GM21786 (cell line): ENCODE data around the gene BTRC.

Experiments
- ATAC-seq: cut with Tn5 transposase; IDR thresholded peaks from one replicate; pipeline ENCODE4 v1.9.1; 2021; ENCODE audit not compliant: unreplicated experiment

BTRC gene

DNA sequence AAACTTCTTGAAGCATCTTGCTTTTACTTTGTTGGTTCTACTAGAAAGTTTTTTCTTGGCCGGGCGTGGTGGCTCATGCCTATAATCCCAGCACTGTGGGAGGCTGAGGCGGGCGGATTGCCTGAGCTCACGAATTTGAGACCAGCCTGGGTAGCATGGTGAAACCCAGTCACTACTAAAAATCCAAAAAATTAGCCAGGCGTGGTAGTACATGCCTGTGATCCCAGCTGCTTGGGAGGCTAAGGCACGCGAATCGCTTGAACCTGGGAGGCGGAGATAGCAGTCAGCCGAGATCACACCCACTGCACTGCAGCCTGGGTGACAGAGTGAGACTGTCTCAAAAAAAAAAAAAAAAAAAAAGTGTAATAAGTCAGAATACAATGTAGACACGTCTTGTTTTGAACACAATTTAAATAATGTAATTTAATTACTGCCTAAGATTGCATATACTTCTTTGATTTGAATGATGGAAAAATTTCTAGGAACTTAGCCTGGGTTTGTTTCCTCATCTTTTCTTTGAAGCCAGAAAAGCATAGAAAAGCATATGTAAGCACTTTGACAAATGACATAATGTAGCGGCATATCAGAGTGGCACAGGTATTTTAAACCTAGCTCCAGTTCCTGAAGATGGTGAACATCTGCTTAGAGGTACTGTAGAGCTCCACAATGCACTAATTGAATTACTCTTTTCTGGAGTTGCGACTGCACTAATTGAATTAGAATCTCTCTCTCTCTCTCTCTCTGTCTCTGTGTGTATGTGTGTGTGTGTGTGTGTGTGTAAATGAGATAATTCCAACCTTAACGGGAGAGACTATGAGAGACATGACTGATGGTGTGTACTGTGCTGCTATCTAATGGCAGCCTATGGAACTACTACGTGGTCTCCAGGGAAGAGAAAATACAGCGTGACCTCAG, 87.8 kb downstream of the BTRC start:
- peak; percentile 62 for ATAC-seq

DNA sequence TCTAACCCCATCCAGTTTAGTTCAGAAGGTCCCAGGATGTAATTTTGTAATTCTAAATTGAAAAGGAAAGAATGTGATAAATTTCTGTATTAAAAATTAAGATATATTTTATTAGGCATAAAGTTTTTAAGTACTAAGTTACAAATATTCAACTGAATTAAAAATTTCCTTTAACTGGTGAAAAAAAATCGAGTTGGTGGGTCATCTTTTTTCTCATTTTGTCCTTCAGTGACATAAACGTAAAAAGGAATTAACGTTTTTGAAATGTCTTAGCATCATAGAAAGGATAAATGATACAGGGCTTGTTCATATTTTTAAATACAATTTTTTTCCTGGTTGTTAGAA, 88.5 kb downstream of the BTRC start:
- ATAC-seq = no peak

DNA sequence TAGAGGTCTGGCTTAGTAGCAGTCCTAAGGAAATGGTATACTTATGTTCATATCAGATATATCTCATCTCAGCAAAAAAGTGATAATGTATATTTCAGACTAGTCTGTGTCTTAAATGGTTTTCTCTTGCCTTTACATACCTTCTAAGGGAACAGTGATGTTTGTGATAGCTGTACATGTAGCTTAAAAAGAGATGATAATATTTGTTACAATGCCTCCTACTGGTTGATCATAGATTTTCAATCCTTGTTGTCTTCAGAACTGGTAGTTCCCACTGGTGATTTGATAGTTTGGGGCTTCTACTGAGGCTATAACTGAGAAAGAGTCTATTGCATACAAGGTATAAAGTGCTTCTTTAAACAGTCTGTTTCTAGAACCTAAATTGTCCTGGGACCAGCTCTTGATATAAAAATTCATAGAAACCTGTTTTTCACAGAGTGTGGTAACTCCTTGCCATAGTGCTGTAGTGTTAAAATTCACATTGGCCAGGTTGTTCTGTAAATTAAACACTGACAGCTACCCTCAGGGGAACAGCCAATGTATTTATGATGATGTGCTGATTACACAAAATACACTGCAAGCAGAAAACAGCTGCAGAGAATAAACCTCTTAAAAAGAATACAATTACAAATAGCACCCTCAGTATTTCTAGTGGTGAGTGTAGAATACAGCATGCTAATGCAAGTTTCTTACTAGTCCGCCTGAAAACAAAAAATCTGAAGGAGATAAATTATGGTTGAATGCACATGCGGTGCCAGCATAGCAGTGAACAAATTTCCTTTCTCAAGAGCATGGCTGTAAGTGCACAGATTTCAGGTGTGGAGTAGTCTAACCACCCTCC, 90.3 kb downstream of the BTRC start:
- no peak for ATAC-seq

DNA sequence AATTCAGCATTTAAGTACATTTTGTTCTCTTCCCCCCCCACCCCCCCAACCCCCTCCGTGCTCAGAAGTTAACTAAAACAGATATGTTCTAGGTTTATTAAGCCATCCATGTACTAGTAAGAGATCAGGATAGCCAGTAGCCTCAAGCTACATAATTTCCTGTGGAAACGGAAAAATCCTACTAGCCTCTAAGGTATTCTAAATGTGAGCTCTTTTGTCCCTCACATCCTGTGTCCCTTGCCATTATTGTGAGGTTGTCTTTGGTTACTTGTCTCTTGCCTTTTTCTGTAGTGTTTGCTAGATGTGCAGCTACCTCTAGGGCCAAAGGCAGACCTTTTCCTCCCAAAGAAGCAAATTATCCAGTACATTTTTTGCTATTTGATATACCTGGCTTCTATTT, 92.1 kb downstream of the BTRC start:
- ATAC-seq = no peak

DNA sequence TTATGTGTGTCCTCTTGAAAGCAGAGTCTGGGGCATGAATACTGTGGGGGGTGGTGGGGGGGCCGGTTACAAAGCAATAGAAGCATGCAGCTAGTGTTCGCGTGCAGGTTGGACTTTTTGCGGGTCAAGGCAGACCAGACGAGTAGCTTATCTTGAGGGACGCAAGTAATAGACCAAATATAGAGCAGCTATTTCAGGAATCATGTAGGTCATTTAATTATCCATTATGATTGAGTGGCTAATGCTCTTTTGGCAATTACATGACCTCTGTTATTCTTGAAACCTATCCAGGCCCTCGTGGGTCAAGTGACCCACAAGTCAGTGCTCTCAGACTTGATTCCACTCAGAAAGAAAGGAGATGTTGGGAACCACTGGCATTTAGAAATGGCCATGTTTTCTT, 93.0 kb downstream of the BTRC start:
- no peak for ATAC-seq

DNA sequence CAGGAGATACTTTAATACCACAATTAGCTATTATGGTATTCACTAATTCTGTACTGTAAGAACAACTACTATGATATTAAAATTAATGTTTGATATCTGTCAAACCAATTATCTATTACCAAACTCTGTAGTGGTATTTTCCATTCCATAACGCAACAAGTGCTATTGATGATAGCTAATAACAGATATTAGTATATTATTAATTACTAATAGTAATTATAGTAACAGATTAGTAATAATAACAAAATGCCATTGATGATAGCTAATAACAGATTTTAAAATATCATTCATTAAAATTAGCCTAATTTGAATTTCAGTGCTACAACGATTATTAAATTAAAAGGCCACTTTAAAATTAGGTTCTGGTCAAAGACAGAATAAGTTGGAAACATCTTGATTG, 93.5 kb downstream of the BTRC start:
- no peak for ATAC-seq

DNA sequence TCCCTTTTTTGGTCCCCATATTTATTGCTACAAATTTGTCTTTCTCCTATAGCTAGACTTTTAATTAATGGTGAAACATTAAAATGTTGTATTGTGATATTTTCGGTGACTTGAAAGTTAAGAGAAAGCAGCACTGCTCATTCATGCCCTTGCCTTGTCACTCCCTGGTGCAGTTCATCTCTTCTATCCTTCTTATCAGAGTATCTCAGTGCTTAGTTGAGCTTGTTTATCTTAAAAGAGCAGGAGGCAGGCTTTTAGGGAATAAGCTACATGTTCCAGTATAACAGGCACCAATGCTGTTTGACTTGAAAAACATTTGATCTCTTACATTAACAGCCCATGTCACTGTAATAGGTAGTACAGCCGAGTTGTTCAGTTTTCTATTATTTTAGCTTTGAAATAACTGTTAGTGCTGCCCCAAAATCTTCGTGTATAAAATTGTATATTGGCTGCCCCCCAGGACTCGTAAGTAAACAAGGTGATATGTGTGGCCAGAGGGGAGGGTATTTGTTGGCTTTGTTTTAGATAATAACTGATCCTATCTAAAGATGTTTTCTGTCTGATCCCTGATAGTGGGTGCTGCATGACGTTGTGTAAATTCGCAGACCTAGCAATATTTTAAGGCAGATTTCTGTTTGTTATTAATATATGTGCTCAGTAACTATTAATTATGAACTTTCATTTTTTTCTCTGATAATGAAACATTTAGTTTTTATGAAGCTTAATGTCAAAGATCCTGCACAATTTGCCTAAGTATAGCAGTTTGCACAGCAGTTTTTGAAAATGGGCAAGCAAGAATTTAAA, 96.5 kb downstream of the BTRC start:
- ATAC-seq = no peak

DNA sequence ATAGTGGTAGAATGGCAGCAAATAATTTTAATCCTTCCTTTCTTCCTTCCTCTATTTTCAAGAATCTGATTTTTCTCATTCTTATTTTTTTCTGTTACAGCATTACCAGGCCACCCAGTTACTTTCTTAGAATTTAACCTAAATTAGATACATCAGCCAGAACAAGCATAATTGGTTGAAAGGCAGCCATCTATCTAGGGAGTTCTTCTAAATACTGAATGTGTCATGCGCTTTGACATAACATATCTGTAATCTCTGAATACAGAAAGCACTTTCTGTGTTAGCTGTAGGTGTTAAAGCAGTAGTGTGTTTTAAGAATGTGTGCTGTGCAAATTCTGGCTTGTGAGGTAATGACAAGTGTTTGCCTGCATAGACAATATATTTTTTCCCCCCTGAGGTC, 97.3 kb downstream of the BTRC start:
- ATAC-seq = no peak

DNA sequence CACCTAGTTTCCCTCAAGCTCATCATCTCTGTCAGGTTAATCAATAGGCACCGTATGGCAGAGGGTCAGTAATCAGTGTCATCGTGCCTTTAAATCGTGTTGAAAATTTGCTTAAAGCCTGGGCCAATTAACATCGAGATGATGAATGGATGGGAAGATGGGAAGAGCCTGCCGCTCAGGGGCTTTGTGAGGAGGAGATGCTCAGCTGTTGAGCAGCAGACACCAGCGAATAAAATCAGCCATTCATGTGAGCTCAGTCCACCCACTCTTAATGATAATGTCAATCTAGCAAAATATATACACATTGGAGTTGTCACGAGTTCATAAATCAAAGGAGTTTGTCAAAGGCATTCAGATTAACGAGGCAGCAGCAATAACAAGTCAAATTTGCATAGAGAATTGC, 97.7 kb downstream of the BTRC start:
- no peak for ATAC-seq

DNA sequence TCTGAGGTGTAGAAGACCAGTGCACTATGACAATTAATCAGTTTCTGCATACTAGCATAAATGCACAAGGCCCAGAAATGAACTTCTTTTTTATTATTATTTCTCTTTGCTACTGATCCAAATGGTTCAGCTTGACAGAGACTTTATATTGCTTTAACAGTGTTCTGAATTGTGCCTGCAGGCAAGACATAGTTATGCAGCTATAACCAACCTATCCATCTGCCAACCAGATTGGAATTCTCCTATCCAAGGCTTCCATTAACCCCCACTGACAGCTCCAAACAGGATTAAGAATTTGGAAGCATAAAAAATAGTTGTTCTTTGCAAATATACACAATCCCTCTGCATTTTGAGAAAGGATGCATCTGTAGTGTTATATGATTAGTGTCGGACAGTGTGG, 98.2 kb downstream of the BTRC start:
- no peak for ATAC-seq

DNA sequence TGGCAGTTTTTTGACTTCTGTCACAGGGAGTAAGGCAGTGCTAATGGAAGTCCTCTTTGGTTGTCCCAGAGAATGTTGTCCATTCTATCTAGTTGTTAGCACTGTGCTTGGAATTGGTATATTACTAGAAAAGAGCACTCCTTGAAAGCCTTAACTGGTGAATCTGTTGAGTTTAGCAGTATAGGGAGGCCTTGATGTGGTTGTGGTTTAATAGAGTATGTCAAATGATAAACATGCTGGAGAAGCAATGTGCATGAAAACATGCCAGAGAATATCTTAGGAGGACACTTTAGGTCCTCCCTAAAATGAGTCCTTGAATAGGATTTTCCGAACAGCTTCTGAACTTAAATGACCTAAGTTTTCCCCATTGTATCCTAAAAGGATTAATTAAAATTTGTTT, 98.6 kb downstream of the BTRC start:
- no peak for ATAC-seq

DNA sequence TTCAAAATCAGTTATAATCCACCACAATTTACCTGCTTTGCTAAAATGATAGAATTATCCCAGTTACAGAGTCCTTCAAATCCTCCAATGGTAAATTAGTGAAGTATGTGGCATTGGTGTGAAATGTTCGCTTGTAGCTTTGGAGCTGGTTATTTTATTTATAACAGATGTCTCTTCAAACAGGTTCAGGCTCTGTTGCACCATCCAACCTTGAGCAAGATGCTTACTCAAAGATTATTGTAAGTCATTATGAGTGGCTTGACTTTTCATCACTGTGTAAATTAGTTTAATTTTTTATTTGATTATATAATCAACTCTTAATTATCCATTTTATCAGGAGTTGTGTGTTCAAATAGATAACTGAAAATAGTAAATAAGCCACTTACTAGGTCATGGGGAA, 99.4 kb downstream of the BTRC start:
- ATAC-seq = no peak

DNA sequence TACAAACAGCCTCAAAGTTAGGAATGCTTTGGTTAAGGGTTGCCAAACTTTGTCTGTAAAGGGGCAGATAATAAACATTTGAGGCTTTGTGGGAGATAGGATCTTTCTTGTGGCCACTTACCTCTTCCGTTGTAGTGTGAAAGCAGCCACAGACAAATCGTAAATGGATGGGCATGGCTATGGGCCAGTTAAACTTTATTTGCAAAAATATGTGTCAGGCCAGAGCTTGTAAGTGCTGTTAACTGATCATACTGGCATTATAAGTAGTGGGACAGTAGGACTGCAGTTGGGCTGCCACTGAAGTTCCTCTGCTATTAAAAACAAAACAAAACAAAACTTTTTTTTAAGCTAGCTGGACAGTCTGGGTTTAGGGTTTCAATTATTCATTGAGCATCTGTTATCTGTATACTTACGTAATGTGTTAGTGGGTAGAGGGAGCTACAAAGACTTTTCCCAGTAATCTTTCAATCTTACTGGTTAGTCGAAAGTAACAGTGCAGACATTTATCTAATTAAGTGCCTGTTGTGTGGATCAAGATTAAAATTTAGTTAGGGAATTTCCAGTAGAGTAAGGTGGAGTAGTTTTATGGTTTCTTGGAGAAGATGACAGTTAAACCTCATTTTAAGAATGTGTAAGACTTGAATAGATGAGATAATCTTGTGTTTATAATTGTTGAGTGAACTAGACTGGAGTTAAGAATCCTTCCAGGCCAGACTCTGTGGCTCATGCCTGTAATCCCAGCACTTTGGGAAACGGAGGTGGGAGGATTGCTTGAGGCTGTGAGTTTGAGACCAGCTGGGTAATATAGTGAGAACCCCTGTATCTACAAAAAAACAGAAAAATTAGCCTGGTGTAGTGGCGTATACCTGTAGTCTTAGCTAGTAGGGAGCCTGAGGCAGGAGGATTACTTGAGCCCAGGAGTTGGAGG, 100.1 kb downstream of the BTRC start:
- no peak for ATAC-seq

DNA sequence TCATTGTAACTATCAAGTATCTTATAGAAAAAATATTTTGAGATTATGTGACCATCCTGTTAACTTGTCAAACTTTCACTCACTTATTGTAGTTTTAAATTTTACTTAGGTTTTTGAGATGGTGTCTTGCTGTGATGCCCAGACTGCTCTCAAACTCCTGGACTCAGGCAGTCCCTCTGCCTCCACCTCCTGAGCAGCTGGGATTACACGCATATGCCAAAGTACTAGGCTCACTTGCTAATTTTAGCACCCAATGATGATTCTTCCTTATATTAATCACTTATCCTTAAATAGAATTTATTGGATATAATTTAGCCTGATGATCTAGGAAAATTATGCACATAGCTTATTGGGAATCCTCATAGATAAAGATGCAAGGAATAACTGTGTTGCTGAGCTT, 104.9 kb downstream of the BTRC start:
- no peak for ATAC-seq

DNA sequence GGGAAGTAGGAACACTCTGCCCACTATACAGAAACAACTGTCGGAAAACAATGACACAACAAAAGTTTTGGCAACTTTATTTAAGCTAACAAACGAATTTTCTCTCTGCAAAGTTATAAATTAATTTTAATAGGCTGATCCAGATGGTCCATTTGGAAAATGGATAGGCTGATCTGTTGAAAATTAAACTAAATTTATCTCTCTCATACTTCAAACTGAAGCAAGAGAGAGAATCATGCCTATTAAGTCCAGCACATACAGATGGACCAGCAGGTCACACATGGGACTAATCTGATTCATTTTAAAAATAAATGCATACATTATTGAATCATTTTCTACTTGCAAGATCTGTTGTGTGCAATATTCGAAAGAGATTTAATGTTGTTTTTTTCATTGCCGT, 110.1 kb downstream of the BTRC start:
- no peak for ATAC-seq

DNA sequence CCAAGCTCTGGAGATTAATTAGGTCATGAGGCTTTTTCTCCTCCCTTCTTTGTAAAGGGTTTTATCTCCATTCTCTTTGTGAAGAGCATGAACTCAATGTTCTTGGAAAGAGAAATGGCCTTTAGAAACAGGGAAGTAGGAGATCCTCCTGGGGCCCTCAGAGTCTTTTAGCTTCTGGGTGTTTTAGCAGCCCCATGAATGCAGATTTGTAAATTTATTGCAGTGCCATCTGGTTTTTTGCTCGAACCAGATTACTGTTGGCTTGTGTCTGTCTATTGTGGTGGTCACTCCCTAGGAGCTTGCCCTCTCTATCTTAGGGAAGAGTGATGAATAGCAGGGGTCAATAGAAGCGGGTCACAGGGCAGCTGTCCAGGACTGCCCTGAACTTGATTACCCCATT, 110.6 kb downstream of the BTRC start:
- no peak for ATAC-seq

DNA sequence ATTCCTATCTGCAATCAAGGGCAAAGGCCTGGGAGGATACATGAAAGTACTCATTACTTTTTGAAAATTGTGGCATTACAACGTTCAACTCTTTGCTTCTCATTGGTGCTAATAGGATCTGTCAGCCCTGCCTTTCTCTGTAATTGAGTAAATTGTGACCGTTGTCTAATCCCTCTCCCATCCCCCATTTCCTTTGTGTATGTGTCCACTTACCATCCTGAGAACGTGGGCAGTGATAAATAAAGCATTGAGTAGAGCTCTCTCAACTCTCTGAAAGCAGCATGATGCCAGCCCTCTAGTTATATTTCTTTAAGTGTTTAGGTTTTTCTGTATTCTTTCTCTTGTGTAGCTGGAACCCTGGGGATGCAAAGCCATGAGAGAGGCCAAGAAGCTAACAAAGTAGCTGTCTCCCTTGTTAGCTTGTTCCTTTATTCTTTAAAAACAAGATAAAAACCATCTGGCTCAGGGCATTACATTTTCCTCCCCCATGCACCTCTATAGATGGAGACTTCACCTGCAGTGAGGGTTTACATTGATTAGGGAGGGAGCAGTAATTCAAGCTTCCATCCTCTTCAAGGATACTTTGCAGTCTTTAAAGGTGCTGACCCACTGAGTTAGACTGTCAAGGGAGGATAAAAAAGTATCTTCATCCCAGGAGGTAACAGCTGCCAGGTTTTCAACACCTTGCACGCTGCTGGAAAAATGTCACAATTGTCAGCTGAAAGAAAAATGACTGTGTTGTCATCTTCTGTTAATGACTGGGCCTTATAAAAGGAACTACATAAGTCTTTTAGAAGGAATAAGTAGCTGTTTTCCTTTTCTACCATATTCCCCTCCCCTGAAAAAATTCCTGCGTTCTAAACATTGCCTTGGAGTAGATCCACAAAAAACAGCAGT, 112.3 kb downstream of the BTRC start:
- ATAC-seq = no peak

DNA sequence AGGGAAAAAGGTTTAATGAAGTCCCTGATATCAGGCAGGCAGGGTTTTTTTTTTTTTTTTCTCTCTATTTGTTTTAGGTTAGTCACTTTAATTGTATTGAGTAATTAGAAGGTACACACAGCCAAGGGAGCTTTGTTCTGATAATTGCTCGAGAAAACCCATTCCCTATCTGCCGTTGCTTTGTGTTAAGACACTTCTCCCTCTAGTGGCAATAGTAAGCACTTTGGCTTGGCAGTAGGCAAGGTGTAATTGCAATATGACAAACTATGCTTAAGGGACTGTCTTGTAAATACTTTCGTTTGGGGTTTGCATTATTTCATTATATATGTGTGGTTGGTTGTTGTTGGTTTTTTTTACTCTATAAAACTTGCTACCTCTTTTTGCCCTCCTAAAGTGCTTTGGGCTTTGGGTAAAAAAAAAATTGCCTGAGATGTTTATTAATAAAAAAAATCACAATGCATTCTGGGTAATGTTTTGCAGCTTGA, 113.4 kb downstream of the BTRC start:
- peak; percentile 53 for ATAC-seq

DNA sequence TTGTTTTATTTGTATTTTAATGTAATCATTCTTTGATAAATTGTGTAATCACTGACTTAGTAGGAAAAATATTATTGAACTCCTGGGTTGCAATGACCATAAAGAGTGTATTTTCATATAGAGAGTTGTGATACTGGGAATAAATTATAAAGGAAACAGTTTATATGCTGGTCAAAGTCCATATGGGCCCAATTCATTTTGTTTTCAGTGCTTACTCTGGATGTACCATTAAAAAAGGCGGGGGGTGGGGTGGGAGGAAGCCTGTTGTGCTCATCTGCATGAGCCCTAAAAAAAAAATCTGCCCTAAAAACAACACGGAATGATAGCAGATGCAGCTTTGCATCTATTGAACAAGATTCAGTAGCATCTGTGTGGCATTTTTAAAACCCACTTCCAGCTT, 114.2 kb downstream of the BTRC start:
- ATAC-seq = no peak
